GM12801 (cell line): ENCODE results near the gene ANXA4.

Source experiments
- TF ChIP-seq, protein P1 (sequence below): IDR thresholded peaks from one replicate; pipeline ENCODE4 v1.5.1; 2011; ENCODE audit warnings: control low read depth; ENCODE audit not compliant: insufficient read length; ENCODE audit errors: extremely low read depth

ANXA4 gene

DNA sequence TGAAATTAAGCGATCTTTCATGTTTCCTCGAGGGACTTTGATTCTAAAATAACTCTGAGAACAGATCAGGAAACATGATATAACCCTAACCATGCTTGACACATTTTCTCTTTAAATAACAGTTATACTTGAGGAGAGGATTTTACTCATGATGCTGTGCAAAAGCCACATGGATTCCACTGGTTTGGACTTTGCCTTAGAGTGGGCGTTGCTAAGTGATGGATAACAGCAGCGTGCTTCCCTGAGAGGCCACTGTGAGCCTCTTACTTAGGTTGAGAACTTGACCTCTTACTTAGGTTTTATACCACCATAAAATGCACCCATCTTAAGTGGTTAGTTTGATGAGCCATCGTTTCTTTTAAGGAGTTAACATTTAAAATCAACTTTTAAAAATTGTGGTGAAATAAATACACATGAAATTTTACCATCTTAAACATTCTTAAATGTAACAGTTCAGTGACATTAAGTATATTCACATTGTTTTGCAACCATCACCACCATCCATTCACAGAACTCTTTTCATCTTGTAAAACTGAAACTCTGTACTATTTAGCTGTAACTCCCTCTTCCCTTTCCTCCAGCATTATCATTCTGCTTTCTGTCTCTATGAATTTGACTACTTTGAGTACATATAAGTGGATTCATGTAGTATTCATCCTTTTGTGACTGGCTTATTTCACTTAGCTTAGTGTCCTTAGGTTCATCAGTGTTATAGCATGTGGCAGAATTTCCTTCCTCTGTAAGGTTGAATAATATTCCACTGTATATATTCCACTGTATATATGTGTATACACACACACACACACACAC is 22.6 kb downstream of the ANXA4 start:
- TF ChIP-seq, protein P1, sequence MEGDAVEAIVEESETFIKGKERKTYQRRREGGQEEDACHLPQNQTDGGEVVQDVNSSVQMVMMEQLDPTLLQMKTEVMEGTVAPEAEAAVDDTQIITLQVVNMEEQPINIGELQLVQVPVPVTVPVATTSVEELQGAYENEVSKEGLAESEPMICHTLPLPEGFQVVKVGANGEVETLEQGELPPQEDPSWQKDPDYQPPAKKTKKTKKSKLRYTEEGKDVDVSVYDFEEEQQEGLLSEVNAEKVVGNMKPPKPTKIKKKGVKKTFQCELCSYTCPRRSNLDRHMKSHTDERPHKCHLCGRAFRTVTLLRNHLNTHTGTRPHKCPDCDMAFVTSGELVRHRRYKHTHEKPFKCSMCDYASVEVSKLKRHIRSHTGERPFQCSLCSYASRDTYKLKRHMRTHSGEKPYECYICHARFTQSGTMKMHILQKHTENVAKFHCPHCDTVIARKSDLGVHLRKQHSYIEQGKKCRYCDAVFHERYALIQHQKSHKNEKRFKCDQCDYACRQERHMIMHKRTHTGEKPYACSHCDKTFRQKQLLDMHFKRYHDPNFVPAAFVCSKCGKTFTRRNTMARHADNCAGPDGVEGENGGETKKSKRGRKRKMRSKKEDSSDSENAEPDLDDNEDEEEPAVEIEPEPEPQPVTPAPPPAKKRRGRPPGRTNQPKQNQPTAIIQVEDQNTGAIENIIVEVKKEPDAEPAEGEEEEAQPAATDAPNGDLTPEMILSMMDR: no peak

DNA sequence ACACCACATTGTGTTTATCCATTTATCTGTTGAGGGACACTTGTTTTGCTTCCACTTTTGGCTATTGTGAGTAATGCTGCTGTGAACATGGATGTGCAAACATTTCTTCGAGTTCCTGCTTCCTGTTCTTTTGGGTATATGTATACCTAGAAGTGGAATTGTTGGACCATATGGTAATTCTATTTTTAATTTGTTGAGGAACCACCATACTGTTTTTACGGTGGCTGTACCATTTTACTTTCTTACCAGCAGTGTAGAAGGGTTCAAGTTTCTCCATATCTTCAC is 23.1 kb downstream of the ANXA4 start:
- TF ChIP-seq, protein P1: no peak

DNA sequence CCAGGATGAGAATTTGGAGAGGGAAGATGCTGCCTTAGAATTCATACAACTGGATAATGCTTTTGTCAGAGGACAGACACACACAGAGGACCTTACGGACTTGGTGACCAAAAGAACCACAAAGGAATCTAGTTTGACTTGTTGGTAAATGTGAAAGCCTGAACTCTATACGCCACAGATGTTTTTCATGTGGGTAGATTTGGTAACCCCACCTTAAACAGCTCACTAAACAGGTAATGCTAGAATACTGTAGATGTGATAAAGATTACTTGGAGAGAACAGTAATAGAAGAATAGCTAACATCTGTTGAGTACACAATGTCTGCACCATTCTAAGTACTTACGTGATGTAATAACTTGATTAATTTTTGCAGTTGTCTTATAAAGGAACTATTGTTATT is 24.1 kb downstream of the ANXA4 start:
- TF ChIP-seq, protein P1: no peak

DNA sequence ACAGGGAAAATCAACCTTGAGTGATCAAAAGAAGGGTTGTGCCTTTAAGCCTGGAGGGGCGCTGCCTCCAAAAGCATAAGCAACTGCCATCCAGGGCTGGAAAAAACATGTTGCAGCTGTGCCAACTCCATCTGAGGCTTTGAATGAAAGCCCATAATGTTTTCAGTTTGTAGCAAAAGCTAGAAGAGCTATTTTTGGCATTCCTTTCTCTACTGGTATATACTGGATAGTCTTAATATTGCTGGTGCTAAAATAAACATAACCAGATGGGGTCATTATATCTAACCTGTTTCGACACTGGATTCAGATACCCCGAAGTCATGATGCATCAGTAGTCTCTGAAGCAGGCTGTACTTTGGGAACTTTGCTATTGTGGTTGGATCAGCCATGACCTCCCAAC is 25.1 kb downstream of the ANXA4 start:
- TF ChIP-seq, protein P1: no peak

DNA sequence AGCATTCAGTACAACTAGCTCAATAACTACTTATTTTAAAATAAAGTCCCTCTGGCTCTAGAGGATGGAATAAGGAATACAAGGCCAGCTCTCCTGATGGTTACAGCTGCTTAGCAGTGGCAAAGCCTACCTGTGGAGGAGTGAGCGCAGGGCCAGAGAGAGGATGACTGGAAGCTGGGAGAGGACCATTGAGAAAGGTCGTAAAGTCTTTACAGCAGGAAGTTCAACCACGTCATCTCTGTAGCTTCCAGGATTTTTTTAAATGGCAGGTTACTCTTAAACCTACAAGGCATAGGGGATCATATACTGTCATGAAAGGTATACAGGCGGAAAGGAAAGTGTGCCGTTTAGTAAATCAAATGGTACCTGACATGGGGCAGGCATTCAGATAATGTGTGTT is 26.3 kb downstream of the ANXA4 start:
- TF ChIP-seq, protein P1: no peak

DNA sequence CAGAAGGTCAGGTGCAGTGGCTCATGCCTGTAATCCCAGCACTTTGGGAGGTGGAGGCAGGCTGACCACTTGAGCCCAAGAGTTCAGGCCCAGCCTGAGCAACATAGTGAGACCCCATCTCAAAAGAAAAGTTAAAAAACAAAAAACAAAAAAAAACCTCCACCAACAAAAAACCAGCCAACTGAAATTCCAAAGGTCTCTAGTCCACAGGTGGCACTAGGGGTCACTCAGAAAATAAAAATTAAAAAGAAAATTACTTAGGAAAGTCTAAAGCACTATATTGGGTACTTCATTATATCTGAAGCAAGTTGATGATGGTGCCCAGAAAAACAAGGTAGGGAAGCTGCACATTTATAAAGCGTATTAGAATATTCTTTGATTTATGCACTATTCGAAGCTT is 26.9 kb downstream of the ANXA4 start:
- TF ChIP-seq, protein P1: no peak

DNA sequence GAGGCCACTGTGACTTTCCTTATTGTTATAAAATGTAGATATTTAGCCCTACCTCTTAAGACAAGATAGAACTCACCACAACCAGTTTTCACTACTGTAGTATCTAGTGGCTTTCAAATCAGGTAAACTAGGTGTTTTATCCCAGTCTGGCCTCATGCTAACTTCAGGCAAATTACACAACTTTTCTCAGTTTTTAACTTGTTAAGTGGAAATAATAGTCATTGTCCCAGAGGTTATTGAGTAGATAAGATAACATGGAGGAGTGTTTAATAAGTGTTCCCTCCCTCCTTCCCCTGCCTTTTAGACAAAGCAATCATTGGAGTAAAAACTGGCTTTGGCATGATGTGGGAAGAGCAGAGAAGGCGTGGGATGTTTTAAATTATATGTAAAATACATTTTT is 27.3 kb downstream of the ANXA4 start:
- TF ChIP-seq, protein P1: no peak
